OCI-M2 (cell line): ENCODE data around the gene MESD.

ENCODE experiments used
- DNase-seq: peaks from one replicate; lab custom pipeline; 2025; ENCODE audit not compliant: unreplicated experiment; lab: John Stamatoyannopoulos, UW

Gene MESD

DNA sequence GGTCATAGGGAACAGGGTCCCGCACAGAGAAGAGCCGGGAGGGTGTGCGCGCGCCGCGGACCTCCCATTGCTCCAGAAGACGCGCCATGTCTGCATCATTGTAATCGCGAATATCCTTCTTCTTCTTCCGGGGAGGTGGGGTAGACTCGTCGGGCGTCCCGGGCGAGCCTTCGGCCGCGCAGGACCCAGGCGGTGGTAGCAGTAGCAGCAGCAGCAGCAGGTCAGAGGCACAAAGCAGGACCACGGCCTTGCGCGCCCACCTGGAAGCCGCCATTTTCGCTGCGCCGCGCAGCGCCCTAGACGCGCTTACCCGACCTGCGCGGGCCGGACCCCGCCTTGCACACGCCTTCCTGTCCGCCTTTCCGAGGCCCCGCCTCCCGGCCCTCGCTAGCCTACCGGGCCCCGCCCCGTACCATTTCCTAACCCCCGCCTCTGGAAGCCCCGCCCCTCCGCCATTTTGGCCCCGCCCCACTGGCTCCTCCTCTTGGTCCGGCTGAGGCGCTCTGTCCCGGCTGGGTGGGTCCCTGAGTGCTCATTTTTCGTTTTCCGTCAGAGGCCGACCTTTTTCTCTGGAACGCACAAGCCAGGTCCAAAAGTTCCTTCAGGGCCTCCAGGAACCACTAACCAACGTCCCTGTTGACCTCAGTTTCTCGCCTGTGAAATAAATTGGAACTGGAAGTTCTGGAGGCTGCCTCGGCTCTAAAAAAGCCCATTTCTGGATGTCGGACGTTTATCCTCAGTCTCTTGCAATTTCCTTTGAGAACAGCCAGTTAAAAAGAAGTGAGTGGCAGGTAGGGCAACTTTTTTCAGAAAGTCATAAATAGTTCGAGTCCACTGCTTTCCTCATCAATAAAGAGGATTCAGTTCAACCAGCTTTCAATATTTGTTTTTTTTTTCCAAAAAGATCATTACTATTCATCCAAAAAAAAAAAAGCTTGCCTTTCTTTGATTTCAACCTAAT, at the start of gene MESD:
MESD (minus strand) TSS at position 302 of the 961 bp plus-strand sequence; CDS start at position 274, 28 bp downstream.
- peak; percentile 47 for DNase-seq

GRCh38 chr15:81038975-81039607, 49.5 kb upstream of the MESD start:
- DNase-seq: no peak

DNA sequence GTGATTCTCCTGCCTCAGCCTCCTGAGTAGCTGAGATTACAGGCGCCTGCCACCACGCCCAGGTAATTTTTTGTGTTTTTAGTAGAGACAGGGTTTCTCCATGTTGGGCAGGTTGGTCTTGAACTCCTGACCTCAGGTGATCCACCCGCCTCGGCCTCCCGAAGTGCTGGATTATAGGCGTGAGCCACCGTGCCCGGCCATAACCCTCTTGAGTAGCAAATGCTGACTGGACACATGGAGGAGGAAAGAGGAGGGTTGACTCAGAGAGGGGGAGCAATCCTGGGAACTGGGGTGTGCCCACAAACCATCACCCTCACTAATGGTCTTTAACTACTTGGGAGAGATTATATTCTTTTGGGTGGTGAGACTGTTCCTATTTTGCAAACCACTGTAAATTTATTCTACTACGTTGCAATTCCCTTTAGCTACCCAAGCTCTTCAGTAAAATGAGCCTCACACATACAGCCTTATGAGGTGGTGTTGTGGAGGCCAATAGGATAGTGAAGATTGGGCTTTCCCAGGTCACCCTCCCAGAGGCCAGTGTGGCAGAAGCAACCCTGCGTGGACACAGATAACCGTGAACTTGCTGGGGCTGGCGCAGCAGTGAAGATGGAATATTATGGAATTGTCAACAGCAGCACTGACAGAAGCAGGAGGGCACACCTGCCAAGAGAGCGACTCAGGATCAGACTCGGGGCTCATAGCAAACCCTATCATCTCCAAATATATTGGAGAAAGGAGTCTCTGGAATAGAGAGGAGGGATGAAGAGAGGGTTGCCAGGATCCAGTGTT, 48.5 kb upstream of the MESD start:
- DNase-seq: no peak

GRCh38 chr15:81033508-81033907, 43.9 kb upstream of the MESD start:
- no peak for DNase-seq

- no peak for DNase-seq
Observed at GRCh38 chr15:81032818-81033217, 43.2 kb upstream of the MESD start.

- no peak for DNase-seq
Observed at GRCh38 chr15:81032355-81032754, 42.7 kb upstream of the MESD start.

GRCh38 chr15:81031203-81031602, 41.6 kb upstream of the MESD start:
- no peak for DNase-seq

GRCh38 chr15:81030301-81030750, 40.7 kb upstream of the MESD start:
- DNase-seq: no peak

DNA sequence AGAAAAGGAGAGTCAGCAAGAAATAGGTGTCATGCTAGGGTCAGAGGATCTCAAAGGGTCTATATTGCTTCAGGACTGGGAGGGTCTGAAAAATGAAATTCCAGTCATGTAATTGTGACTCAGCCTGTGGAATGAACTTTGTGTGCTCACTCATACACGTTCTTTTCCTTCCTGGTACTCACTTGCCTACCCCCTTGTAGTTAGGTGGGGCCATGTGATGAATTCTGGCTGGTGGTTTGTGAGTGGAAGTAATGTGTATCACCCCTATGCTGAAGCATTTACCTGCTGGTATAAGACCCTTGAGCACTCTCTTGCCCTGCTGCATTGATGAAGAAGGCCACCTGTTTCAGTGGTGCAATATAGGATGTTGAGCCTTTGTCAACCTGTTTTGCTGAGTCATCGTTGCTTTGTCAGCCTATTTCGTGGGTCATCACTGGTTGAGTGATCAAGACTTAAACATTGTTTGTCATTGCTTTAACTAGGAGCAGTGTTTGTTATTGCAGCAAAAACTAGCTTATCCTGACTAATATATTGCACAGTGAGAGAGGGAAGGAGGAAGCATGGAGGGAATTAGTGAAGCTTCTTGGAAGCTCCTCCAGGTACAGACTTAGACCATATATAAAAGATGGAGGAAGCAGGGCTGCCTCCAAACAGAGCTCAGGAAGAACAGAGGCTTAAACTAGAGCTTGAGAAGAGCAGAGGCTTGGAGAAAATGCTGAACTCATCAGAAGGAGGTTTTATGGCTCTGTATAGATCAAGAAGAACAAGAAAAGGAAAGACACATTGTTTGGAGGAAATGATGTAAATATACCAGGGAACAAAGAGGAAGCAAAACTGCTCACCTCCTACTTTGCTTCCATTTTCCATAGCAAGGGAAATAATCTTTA, 40.0 kb upstream of the MESD start:
- no peak for DNase-seq

DNA sequence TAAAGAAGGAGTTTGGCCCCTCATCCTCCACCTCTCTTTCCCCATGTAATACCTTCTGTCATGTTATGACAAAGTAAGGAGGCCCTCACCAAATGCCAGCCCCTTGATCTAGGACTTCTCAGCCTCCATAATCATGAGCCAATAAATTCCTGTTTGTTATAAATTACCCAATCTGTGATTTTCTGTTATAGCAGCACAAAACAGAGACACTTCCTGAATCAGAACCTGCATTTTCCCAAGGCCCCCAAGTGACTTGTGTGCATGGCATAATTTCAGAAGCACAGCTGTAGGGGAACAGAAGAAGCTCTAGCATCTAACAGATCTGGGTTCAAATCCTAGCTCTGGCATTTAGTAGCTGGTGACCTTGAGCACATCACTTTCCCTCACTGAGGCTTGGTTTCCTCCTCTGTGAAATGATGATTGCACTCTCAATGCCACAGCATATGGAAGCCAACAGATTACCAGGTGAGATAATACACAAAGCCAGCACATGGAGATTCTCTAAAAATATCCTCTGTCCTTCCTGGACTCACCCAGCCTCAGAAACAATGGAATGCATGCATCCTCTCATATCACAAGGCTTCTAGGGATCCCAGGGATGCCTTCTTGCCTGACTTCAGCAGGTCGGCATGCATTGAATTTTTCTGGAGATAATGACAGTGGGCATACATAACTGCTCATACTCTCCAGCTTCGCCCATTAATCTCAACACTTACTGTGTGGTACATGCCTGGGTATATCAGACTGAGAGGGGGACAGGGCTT, 37.4 kb upstream of the MESD start:
- DNase-seq: no peak

GRCh38 chr15:81025721-81026370, 36.2 kb upstream of the MESD start:
- no peak for DNase-seq

- no peak for DNase-seq
Observed at GRCh38 chr15:81024936-81025335, 35.3 kb upstream of the MESD start.

DNA sequence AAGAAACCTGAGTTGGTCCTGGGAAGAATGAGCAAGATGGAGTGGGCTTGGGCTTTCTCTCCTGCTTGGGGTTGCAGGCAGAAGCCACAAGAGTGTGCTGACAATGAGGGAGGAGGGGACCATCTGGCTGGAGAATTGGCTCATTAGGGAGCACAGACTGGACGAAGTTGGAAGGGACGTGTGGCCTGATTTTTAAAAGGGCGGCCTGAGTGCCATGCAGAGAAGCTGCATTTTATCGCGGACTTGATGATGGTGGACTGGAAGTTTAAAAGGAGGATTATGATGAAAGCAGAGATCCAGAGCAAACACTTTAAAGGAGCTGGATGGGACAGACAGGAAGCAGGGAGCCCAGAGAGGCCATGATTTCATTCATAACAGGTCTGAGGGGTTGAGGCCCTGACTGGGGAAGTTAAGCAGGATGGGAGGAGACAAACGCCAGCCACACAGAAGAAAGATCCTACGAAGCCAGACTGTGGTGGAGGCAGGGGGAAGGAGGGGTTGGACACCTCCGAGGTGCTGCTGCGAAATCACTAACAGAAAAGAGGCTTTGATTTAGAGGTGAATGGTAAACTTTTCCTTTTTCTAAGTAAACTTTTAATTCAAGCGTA, 34.8 kb upstream of the MESD start:
- DNase-seq: no peak

DNA sequence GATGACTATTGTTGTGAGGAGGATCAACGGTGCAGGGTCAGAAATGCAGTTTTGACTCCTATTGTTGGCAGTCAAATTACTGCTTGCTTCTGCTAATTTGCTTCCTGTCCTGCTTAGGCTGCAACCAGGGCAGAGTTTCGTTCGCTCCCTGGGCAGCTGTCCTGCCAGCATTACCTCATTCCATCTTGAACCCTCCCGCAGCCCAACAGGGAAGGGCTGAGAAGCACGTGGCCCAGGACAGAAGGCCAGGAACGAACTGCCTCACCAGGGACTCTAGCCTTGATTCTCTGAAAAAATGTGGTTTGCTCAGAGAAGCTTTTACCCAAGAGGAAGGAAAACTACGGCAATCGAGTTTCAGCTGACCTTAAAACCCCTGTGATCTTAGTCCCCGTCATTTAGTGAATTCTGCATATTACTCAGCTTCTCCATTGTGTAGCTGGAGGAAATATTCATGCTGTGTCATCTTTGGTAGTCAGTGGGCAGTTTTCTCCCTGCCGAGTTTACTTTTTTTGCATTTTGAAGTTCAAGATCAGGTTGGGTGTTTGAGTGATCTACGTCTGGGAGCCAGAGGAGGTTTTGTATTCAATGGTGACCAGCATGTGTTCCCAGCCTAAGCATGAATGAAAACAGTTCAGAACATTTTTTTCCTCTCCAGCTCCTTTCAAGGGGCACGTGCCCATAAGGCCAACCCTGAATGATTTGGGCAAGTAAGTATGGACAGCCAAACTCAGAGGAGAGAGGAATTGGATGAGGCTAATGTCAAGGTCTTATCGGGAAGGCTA, 34.1 kb upstream of the MESD start:
- no peak for DNase-seq

DNA sequence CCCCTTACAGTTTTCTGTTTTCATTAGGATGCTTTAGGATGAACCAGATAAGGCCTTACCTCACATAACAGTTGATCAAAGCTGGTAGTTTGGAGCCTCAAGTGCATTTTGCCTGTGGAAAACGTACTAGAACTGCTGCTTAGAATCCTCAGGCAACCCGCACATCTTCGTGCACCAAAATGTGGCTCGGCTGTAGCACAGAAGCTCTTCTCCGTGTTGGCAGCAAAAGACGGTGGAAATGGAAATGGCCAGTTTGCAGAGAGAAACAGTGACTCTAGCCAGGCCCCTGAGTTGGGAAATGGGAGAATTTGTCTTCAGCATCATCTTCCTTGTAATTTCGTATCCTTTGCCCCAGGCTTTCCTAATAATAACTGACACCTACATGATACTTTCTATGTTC, 31.7 kb upstream of the MESD start:
- DNase-seq: no peak

DNA sequence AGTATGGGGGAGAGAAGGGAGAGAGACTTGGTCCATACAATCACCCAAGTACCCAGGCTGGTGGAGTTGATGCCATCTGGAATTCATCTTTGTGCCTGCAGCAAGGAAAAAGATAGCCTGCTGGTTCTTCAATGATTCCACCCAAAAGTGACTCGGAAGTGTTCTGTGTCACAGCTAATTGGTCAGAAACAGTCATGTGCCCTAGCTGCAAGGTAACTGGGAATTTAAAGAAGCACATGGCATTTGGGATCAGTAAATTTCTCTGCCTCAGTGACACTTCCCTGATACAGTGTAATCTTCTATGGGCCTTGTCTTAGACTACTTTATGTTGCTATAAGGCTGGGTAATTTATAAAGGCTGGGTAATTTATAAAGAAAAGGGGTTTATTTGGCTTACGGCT, 28.6 kb upstream of the MESD start:
- no peak for DNase-seq

DNA sequence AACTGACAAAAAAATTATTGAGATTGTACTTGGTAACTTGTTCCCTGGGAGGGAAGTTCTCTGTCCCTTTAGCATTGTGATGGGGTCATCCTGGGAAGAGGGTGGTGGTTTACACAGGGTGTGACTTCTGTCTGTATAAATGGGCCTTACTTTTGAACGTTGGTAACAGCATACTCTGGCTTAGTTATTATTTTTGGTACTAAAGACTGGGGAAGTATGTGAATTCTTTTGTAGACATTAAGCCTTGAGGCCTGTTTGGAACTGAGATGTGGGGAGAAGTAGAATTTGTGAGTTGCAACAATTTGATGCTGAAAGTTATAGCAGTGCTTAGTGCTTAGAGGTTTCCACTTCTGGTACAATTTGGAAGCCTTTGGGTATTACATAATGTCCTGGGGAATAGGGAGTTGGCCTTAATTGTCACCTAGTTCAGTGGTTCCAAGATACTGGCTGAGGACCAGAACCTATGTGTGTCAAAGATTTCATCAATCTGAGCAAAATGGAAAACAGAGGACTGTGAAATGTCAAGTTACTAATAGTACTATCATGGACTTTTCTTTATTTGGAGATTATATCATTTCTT, 27.0 kb upstream of the MESD start:
- DNase-seq: no peak
